ENCODE measurements around the gene SLC35F4. TPM values are rescaled to one million over a fixed set of nuclear protein-coding genes. Genes with fewer than 3 reads are reported as not detected.

The SLC35F4 gene
- total RNA-seq, 1 experiment from 2014 or later, result not detected

DNA sequence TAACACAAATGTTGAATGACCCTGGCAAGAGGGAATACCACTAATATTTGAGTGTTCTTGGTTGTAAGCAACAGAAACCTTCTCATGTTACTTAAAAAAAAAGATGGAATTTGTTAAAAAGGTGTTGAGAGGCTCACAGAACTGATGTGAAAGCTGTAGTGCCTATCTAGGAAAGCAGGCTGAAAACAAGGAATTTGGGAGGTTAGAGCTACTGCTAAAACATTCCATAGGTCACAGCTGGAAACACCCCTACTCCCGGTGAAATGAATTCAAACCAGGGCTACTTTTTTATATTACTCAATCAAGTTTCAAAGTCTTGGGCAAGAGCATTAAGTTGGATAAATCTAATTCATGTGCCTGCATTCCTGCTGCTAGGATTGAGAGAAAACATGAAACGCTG is 104.1 kb downstream of the SLC35F4 start:
- Histone ChIP-seq H3K9me2 (ENCODE audit: insufficient read depth) (no peaks in the 10 kb centered on the region), H3K4me2 (ENCODE audit: low read length) (no peak overlapping the region), H3K79me2 (ENCODE audit: insufficient read depth, low read length) (no peaks in the 10 kb centered on the region), H2AFZ (ENCODE audit: low read depth, low read length, poor library complexity, severe bottlenecking) (no peak overlapping the region), H4K20me1 (ENCODE audit: insufficient read depth) (no peaks in the 10 kb centered on the region), H3K4me3 (replicated peaks in 1 of 2; ENCODE audit: low read depth in 1 of 2, low read length in 2 of 2) (no peak overlapping the region), H3K9ac (ENCODE audit: low read length) (no peak overlapping the region), H3K9me3 (ENCODE audit: control insufficient read depth in 1 of 2, insufficient read depth in 1 of 2, low read depth in 1 of 2, low read length in 2 of 2) (no peaks in the 10 kb centered on the region), H3K27me3 (ENCODE audit: insufficient read depth, low read length) (no peaks in the 10 kb centered on the region), H3K27ac (ENCODE audit: low read depth, low read length) (no peak overlapping the region), H3K36me3 (ENCODE audit: control insufficient read depth in 1 of 2, insufficient read depth in 2 of 2, low read length in 2 of 2) (no peaks in the 10 kb centered on the region), H3K4me1 (ENCODE audit: control insufficient read depth in 1 of 2, insufficient read depth in 2 of 2, low read length in 2 of 2) (no peaks in the 10 kb centered on the region)
- intact Hi-C loops (cut with micrococcal nuclease), result no loop called here
- RAD21 ChIA-PET (ENCODE audit: low non-redundant PET in 1 of 2, low total read pairs in 2 of 2, uncharacterized antibody in 2 of 2, unreplicated experiment in 2 of 2), result no interaction called here
- no TSS peak for BruUV-seq (replicated peaks)
- CTCF ChIA-PET, result no interaction called here
- POLR2A ChIA-PET, result no interaction called here
- no peak for TF ChIP-seq REST (IDR thresholded peaks at IDR 0.05; ENCODE audit: low read depth)
- no peak for TF ChIP-seq YY1 (IDR thresholded peaks at IDR 0.05; ENCODE audit: extremely low read depth, insufficient replicate concordance, low read depth, low read length)
- DNase-seq (ENCODE audit: low read depth, low spot score) (no peak), ATAC-seq (no peak)

GRCh38 chr14:57760896-57761295 is 105.0 kb downstream of the SLC35F4 start:
- Histone ChIP-seq H2AFZ (ENCODE audit: low read depth, low read length, poor library complexity, severe bottlenecking) (no peak overlapping the region), H3K79me2 (ENCODE audit: insufficient read depth, low read length) (no peaks in the 10 kb centered on the region), H3K27me3 (ENCODE audit: insufficient read depth, low read length) (no peaks in the 10 kb centered on the region), H3K4me1 (ENCODE audit: control insufficient read depth in 1 of 2, insufficient read depth in 2 of 2, low read length in 2 of 2) (no peaks in the 10 kb centered on the region), H3K4me2 (ENCODE audit: low read length) (no peak overlapping the region), H3K9ac (ENCODE audit: low read length) (no peak overlapping the region), H4K20me1 (ENCODE audit: insufficient read depth) (no peaks in the 10 kb centered on the region), H3K9me2 (ENCODE audit: insufficient read depth) (no peaks in the 10 kb centered on the region), H3K36me3 (ENCODE audit: control insufficient read depth in 1 of 2, insufficient read depth in 2 of 2, low read length in 2 of 2) (no peaks in the 10 kb centered on the region), H3K9me3 (ENCODE audit: control insufficient read depth in 1 of 2, insufficient read depth in 1 of 2, low read depth in 1 of 2, low read length in 2 of 2) (no peaks in the 10 kb centered on the region), H3K27ac (ENCODE audit: low read depth, low read length) (no peak overlapping the region), H3K4me3 (replicated peaks in 1 of 2; ENCODE audit: low read depth in 1 of 2, low read length in 2 of 2) (no peak overlapping the region)
- ChIA-PET POLR2A (no interaction called here), CTCF (no interaction called here), RAD21 (ENCODE audit: low non-redundant PET in 1 of 2, low total read pairs in 2 of 2, uncharacterized antibody in 2 of 2, unreplicated experiment in 2 of 2) (no interaction called here)
- no peak for ATAC-seq
- TF ChIP-seq EZH2phosphoT487 (IDR thresholded peaks at IDR 0.05; ENCODE audit: borderline replicate concordance) (no peak), TCF7L2 (IDR thresholded peaks at IDR 0.05; ENCODE audit: borderline replicate concordance, extremely low read depth, insufficient read depth, insufficient read length) (no peak), JUND (IDR thresholded peaks at IDR 0.05) (no peak), SIN3A (IDR thresholded peaks at IDR 0.05; ENCODE audit: low read depth) (no peak), ELF1 (IDR thresholded peaks at IDR 0.05; ENCODE audit: borderline replicate concordance, low read depth) (no peak), POLR2A (IDR thresholded peaks at IDR 0.05; ENCODE audit: borderline replicate concordance, extremely low read depth, insufficient read depth, insufficient read length) (no peak)
- TF ChIP-seq, protein P1, sequence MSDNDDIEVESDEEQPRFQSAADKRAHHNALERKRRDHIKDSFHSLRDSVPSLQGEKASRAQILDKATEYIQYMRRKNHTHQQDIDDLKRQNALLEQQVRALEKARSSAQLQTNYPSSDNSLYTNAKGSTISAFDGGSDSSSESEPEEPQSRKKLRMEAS (IDR thresholded peaks at IDR 0.05), result no peak
- intact Hi-C loops (cut with micrococcal nuclease), result no loop called here
- DNase-seq (ENCODE audit: low read depth, low spot score), result no peak
- no TSS peak for BruUV-seq (replicated peaks)
